Nephron (organoid): Measurements from ENCODE around the gene LOXHD1.

Source experiments
- H3K27ac Mint-ChIP-seq, 3 experiments: 2 replicates each; pipeline ENCODE4 v1.8.0; 2020; ENCODE audit warnings: mixed read lengths in 3 of 3, mild to moderate bottlenecking in 2 of 3, moderate library complexity in 1 of 3
- H3K27me3 Mint-ChIP-seq: 2 replicates; pipeline ENCODE4 v1.8.0; 2021; ENCODE audit warnings: low read depth, mild to moderate bottlenecking, moderate library complexity, mixed read lengths
- H3K36me3 Mint-ChIP-seq: 2 replicates; pipeline ENCODE4 v1.8.0; 2020; ENCODE audit warnings: low read depth, mixed read lengths
- H3K4me1 Mint-ChIP-seq: 2 replicates; pipeline ENCODE4 v1.8.0; 2020; ENCODE audit warnings: mixed read lengths
- H3K4me3 Mint-ChIP-seq, 3 experiments: 2 replicates each; pipeline ENCODE4 v1.8.0; 2020; ENCODE audit warnings: mild to moderate bottlenecking in 3 of 3, mixed read lengths in 3 of 3, moderate library complexity in 2 of 3
- H3K9me3 Mint-ChIP-seq: 2 replicates; pipeline ENCODE4 v1.8.0; 2020; ENCODE audit warnings: mixed read lengths
- TF ChIP-seq, protein P1 (sequence below), 3 experiments: fragments of 200-600 bp; sonication (generic); IDR thresholded peaks; one replicate each; pipeline ENCODE4 v1.5.0; 2021; ENCODE audit warnings: antibody characterized with exemption in 3 of 3; ENCODE audit not compliant: unreplicated experiment in 3 of 3

Gene LOXHD1

DNA sequence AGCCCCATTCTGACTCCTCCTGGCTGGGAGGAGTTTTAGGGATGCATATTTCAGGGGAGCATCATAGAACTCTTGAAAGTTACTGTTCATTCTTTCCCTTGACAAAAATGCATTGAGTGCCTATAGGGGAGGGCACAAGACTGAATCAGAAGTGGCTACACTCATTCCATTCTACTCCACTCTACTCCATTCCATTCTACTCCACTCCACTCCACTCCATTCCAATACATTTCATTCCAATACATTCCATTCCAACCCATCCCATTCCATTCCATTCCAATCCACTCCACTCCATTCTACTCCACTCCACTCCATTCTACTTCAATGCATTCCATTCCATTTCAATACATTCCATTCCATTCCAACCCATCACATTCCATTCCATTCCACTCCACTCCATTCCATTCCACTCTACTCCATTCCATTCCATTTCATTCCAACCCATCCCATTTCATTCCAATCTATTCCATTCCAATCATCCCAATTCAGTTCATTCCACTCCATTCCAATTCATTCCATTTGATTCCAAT is 110.8 kb downstream of the LOXHD1 start:
- no peaks in the 10 kb centered on the region for H3K36me3 Mint-ChIP-seq
- no peak overlapping the region for H3K27ac Mint-ChIP-seq
- H3K27me3 Mint-ChIP-seq = peaks cover 29% of the 10 kb centered on the region
- H3K4me3 Mint-ChIP-seq = no peak overlapping the region
- TF ChIP-seq, protein P1, sequence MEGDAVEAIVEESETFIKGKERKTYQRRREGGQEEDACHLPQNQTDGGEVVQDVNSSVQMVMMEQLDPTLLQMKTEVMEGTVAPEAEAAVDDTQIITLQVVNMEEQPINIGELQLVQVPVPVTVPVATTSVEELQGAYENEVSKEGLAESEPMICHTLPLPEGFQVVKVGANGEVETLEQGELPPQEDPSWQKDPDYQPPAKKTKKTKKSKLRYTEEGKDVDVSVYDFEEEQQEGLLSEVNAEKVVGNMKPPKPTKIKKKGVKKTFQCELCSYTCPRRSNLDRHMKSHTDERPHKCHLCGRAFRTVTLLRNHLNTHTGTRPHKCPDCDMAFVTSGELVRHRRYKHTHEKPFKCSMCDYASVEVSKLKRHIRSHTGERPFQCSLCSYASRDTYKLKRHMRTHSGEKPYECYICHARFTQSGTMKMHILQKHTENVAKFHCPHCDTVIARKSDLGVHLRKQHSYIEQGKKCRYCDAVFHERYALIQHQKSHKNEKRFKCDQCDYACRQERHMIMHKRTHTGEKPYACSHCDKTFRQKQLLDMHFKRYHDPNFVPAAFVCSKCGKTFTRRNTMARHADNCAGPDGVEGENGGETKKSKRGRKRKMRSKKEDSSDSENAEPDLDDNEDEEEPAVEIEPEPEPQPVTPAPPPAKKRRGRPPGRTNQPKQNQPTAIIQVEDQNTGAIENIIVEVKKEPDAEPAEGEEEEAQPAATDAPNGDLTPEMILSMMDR (IDR thresholded peaks at IDR 0.05; ENCODE audit: unreplicated experiment in 3 of 3) = no peak
- no peaks in the 10 kb centered on the region for H3K4me1 Mint-ChIP-seq
- peaks cover 4% of the 10 kb centered on the region for H3K9me3 Mint-ChIP-seq

DNA sequence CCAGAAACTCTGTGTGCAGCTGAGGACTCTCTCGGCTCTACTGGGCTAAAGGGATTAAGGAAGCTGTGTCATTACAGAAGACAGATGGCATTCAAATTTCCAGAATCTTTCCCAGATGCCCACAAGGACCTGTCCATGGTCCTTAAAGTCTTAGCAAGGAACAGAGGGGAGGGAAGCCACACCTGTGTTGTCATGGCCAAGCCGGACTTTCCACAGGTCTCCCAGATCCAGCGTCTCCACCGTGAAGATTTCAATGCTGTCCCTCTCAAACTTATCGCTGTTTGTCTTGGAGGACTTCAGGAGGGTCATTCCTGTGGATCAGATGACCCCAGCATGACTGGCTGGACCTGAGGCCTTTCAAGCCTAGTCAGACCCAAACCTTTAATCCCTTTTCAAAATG is 114.5 kb downstream of the LOXHD1 start:
- Mint-ChIP-seq H3K27me3 (peaks cover 30% of the 10 kb centered on the region), H3K4me1 (no peaks in the 10 kb centered on the region), H3K27ac (no peak overlapping the region), H3K36me3 (no peaks in the 10 kb centered on the region), H3K9me3 (peaks cover 4% of the 10 kb centered on the region), H3K4me3 (no peak overlapping the region)
- TF ChIP-seq, protein P1 (IDR thresholded peaks at IDR 0.05; ENCODE audit: unreplicated experiment in 3 of 3) = no peak

DNA sequence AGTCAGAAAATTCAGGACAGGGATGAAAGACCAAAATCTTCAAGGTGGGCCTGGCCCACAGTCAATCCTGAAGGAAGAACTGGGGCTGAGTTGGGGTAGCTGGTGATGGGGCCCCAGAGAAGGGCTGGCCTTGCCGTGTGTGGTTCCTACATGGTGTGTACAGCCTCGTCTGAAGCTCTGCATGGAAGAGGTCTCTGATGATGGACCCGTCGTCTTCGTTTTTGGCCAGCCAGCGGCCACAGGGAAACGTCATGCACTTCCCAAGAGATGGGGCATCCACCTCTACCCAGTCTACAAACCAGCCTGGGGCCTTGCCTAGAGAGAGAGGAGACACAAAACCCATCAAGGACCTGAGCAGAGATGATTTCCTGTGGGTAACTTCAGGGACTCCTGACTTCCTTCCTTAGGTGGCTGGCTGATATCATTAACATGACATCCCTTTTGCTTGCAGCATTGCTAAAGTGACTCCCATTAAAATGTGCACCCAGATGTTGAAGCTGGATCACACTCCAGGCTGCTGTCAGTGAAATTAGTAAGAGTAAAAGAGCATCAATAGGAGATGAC is 115.3 kb downstream of the LOXHD1 start:
- H3K4me1 Mint-ChIP-seq = no peaks in the 10 kb centered on the region
- peaks cover 4% of the 10 kb centered on the region for H3K9me3 Mint-ChIP-seq
- H3K27me3 Mint-ChIP-seq = peaks cover 39% of the 10 kb centered on the region
- no peaks in the 10 kb centered on the region for H3K36me3 Mint-ChIP-seq
- H3K27ac Mint-ChIP-seq = no peak overlapping the region
- no peak overlapping the region for H3K4me3 Mint-ChIP-seq
- TF ChIP-seq, protein P1 (IDR thresholded peaks at IDR 0.05; ENCODE audit: unreplicated experiment in 3 of 3) = no peak

DNA sequence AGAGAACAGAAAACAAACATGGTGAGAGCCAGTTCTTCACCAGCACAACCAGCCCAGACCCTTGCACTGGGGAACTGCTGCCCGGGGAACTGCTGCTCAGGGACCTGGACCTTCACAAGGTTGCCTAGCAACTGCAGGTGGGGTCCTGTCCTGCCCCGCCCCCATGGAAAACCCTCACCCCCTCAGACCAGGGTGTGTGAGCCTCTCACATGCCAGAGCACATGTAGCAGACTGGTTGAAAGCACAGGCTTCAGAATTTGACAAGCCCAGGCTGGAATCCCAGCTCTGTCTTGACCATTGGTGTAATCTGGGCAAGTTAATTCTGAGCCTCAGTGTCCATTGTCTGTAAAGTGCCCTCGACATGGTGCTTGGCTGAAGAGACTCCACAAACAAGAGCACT is 118.6 kb downstream of the LOXHD1 start:
- TF ChIP-seq, protein P1 (IDR thresholded peaks at IDR 0.05; ENCODE audit: unreplicated experiment in 3 of 3) = no peak
- H3K27me3 Mint-ChIP-seq = peaks cover 22% of the 10 kb centered on the region
- H3K36me3 Mint-ChIP-seq = no peaks in the 10 kb centered on the region
- no peak overlapping the region for H3K27ac Mint-ChIP-seq
- no peak overlapping the region for H3K4me3 Mint-ChIP-seq
- no peaks in the 10 kb centered on the region for H3K9me3 Mint-ChIP-seq
- no peaks in the 10 kb centered on the region for H3K4me1 Mint-ChIP-seq

DNA sequence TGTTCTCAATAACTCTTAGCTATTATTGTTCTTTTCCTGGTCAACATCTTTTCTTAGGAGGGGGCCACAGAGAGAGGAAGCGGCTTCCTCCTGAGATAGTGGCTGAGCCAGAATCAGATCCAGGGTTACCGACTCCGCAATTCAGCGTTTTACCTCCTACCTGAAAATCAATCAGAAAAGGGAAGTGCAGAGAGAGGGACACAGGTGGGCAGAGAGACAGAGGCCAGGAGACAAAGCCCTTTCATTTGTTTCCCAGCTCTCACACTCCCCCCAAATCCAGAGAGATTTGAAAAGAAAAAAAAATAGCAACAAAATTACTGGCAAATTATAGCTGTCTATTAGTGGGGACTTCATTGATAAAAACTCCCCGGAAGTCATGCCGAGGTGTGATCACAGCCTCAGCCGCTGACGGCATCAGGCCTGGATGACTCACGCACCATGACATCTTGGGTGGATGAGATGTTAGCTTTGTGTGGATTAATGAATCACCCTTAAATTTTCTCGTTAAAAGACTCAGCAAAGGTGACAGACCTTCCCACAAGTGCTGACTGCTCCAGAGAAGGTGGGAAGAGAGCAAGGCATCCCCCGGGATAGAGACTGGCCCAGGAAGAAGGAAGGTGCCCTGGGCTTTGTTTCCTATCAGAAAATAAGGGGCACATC is 120.7 kb downstream of the LOXHD1 start:
- H3K4me3 Mint-ChIP-seq = no peak overlapping the region
- no peaks in the 10 kb centered on the region for H3K9me3 Mint-ChIP-seq
- H3K27ac Mint-ChIP-seq = no peak overlapping the region
- TF ChIP-seq, protein P1 (IDR thresholded peaks at IDR 0.05; ENCODE audit: unreplicated experiment in 3 of 3) = no peak
- H3K4me1 Mint-ChIP-seq = no peaks in the 10 kb centered on the region
- H3K36me3 Mint-ChIP-seq = no peaks in the 10 kb centered on the region
- peaks cover 25% of the 10 kb centered on the region for H3K27me3 Mint-ChIP-seq

DNA sequence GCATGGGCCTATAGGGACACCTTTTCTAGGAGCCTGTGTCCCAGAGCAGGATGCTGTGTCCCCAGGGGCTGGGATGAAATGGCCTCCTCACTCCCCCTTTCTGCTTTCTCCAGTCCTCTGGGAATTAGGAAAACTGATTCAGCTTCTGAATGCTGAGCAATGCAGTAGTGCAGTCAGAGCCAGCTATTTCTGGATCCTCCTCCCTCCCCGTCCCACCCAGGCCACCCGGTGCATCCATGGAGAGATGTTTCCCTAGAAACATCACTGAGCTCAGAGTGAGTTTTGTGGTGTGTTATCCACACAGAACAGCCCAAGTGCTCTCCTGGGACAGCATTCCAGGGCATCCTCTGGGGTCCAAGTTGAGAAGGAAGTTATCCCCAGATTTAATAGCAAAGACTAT is 125.5 kb downstream of the LOXHD1 start:
- TF ChIP-seq, protein P1 (IDR thresholded peaks at IDR 0.05; ENCODE audit: unreplicated experiment in 3 of 3) = no peak
- Mint-ChIP-seq H3K27ac (no peak overlapping the region), H3K4me3 (no peak overlapping the region)

More for the DNA sequence above, 125.5 kb downstream of the LOXHD1 start:
- no peaks in the 10 kb centered on the region for H3K36me3 Mint-ChIP-seq
- peaks cover 20% of the 10 kb centered on the region for H3K27me3 Mint-ChIP-seq
- no peaks in the 10 kb centered on the region for H3K4me1 Mint-ChIP-seq
- no peaks in the 10 kb centered on the region for H3K9me3 Mint-ChIP-seq
